GM10266 (cell line): Measurements from ENCODE around the gene CHD3.

Experiments used
- DNase-seq: peaks from one replicate; pipeline ENCODE4 v3.0.0; 2012; ENCODE audit errors: extremely low spot score
- TF ChIP-seq, protein P1 (sequence below): IDR thresholded peaks from 2 replicates; pipeline ENCODE4 v1.5.1; 2012; ENCODE audit warnings: mild to moderate bottlenecking, low read depth; ENCODE audit not compliant: control insufficient read depth, insufficient read depth; ENCODE audit errors: missing control alignments

The CHD3 gene

GRCh38 chr17:7880076-7880868, 8.3 kb upstream of the CHD3 start:
- DNase-seq, result no peak
- TF ChIP-seq, protein P1, sequence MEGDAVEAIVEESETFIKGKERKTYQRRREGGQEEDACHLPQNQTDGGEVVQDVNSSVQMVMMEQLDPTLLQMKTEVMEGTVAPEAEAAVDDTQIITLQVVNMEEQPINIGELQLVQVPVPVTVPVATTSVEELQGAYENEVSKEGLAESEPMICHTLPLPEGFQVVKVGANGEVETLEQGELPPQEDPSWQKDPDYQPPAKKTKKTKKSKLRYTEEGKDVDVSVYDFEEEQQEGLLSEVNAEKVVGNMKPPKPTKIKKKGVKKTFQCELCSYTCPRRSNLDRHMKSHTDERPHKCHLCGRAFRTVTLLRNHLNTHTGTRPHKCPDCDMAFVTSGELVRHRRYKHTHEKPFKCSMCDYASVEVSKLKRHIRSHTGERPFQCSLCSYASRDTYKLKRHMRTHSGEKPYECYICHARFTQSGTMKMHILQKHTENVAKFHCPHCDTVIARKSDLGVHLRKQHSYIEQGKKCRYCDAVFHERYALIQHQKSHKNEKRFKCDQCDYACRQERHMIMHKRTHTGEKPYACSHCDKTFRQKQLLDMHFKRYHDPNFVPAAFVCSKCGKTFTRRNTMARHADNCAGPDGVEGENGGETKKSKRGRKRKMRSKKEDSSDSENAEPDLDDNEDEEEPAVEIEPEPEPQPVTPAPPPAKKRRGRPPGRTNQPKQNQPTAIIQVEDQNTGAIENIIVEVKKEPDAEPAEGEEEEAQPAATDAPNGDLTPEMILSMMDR, result no peak

DNA sequence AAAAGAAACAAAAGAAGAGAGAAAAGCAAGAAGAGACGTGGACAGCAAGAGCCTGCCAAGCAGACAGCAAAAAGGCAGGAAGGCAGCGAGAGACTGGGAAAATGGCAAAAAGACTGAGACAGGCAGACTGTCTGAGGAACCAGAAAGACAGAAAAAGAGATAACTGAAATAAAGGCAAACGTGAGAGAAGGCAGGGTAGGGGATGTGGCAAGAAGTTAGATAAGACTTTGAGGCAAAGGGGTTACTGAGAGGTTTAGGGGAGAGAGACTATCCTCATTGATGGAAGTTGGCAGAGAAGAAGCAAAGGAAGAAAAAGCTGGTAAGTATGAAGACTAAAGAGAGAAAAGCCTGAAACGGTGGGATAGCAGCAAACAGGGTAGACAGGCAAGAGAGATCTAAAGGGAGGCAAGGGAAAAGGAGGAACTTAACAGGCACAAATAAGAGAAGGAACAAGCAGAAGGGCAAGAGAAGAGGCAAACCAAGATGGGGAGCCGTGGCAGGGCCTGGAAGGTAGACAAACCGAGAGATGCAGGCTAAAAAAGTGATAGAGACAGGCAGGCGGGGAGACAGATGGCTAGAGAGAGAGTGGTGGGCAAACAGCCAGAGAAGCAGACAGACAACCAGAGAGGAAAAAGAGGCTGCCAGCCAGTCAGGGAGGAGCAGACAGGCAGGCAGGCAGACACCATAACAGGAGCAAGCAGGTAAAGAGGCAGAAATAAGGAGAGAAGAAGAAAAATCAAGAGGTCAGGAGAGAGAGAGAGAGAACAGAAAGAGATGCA, 7.1 kb upstream of the CHD3 start:
- TF ChIP-seq, protein P1, result no peak
- no peak for DNase-seq

GRCh38 chr17:7882068-7882467, 6.5 kb upstream of the CHD3 start:
- no peak for DNase-seq
- TF ChIP-seq, protein P1, result no peak

DNA sequence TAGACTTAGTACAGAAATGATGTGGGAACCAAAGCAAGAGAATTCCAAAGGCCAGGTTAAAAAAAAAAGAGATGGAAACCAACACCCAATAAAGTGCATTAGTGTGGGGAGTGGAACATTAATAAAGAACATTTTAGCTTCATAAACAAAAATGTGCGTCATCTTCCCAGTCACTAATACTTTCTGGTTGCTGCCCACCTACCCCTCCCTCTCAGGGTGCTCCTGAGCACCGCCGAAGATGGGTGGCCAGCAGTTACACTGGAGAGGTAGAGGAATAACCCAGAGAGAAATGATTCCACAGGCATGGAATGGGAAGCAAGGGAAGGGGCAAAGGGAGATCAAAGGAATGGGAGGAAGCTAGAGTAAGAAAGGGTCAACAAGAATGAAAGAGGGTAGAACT, 6.0 kb upstream of the CHD3 start:
- no peak for DNase-seq

DNA sequence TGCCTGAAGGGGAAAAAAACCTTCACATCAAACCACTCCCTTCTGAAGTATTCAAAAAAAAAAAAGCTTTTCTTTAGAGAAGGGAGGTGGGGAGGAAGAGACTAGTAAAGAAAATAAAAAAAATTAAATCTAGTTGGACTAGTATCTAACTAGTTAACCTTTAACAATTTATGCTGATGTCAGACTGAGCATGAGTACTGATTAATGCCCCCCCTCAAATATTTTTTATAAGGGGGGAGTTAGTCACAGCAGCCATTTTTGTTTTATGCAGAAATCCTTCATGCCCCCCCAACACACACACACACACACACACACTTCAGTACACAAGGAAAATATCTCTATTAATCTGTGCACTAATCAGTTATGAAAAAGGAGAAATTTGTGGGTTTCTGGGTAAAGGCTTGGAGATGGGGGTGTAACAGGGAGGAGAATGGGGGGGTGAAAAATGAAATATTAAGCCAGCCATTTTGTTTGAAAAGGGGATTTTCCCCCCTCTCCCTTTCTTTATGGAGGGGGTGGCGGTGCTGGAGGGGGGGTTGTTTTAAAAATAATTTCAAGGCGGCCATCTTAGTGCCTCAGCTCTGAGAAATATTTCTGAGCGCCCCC, 4.7 kb upstream of the CHD3 start:
- DNase-seq, result peak; percentile 66
- TF ChIP-seq, protein P1, result no peak

More for the DNA sequence above, 6.0 kb upstream of the CHD3 start:
- TF ChIP-seq, protein P1, result no peak

DNA sequence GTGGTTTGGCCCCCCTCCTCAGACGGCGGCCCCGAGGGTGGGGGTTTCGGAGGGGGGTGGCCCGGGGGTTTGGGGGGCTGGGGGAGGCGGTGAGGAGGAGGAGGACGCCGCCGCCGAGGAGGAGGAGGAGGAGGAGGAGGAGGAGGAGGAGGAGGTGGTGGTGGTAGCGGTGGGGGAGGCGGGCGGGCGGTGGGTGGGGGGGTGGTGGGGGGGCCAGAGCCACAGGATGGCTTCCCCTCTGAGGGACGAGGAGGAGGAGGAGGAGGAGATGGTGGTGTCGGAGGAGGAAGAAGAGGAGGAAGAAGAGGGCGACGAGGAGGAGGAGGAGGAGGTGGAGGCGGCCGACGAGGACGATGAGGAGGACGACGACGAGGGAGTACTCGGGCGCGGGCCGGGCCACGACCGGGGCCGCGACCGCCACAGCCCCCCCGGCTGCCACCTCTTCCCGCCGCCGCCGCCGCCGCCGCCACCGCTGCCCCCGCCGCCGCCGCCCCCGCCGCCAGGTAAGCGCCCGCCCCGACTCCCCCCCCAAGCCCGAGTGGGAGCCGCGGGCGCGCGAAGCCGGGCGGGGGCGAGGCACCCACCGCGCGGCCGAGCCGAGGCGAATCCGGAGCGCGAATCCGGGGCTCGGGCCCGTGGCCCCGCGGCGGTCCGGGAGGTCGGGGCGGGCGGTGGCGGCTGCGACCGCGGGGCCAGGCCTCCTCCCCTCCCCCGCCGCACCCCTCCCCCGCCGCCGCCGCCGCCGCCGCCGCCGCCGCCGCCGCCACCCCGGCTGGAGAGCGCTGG, 3.8 kb upstream of the CHD3 start:
- DNase-seq, result peak; percentile 43
- TF ChIP-seq, protein P1, result no peak
